NCI-H2029 (cell line): ENCODE data around the gene RGMA.

Experiments used
- DNase-seq: peaks from one replicate; lab custom pipeline; 2025; lab: John Stamatoyannopoulos, UW

RGMA gene, protein sequence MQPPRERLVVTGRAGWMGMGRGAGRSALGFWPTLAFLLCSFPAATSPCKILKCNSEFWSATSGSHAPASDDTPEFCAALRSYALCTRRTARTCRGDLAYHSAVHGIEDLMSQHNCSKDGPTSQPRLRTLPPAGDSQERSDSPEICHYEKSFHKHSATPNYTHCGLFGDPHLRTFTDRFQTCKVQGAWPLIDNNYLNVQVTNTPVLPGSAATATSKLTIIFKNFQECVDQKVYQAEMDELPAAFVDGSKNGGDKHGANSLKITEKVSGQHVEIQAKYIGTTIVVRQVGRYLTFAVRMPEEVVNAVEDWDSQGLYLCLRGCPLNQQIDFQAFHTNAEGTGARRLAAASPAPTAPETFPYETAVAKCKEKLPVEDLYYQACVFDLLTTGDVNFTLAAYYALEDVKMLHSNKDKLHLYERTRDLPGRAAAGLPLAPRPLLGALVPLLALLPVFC

DNA sequence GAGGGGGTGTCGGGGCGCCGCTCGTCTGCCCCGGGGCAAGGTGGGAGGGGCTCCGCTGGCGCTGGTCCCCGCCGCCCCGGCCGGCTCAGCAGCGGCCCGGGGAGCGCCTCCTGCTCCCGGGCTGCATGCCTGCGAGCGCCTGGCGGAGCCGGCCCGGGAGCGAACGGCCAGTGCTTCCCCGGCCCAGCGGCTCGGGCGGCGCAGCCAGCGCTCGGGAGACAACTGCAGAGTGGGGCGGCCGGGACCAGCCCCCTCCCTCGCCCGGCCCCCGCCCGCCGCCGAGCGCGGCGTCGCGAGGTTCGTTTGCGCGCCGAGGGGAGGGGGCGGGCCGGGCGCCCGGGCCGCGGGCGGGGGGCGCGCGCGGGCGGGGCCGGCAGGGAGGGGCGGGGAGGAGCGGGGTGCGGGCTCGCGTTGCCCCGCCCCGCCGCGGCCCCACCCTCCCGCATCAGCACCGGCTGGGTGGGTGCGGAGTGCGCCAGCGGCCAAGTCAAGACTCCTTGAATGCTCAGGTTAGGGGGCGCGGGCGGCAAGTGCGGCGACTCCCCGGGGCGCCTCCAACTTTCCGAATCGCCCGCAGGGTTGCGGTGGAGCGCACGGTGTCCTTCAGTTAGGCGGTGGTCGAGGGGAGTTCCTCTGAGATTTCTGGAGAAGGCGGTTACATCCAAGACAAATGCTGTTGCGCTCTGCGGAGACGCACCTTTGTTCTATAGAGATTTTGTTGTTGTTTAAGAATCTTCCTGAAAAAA lies at the start of gene RGMA:
TSS of gene RGMA (minus strand) at position 231 of the 746 bp plus-strand sequence. CDS start 279 bp downstream, outside the sequence.
- DNase-seq = no peak

DNA sequence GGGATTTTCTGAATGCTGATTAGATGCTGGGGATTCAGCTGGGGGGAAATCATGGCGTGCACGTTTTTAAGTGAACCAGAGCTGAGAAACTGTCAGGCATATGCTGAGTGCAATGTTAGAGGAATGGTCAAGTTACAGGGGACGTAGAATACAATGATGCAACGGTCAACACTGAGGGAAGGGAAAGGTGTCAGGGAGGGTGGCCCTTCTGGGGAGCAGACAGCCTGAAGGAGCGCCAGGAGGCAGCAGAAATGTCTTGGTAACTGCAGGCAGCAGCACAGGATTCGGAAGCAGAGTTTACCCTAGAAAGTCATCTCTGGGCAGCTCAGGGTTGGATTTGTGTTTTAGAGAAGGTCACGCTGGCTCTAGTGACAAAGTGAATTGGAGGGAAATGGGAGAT lies 47.6 kb upstream of the RGMA start:
- no peak for DNase-seq

DNA sequence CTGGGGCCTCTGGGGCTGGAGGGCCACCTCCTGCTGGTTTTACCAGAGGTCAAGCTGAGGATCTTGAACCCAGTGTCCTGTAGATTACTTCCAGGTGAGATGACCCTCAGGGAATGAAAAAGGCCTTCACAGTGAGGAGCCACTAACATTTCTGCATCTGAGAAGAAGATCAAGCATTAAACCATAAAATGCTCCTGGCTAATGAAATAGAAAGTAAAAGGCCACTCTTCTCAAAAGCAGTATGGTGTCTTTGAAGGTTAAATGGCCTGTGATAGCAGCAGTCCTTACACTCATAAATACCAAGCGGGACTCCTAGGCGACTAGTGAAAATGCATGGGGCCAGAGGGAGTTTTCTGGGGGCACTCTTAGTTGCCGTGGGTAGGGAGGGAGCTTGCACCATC lies 47.0 kb upstream of the RGMA start:
- DNase-seq = no peak

DNA sequence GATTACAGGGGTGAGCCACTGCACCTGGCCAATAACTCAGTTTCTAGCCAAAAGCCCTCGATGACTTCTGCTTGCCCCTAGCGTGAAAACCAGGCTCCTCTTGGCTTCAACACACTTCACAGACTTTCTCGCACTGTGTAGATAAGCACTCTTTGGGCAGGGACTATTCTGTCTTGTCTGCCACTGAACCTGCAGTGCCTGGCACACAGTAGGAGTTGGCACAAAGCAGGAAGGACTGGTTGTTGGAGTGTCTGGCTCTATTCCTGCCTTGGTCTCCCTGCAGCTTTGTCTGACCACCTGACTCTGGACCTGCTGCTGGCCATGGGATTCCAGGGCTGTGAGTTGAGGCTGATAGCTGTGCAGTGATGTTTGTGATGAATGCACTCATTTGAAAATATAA lies 46.4 kb upstream of the RGMA start:
- no peak for DNase-seq

DNA sequence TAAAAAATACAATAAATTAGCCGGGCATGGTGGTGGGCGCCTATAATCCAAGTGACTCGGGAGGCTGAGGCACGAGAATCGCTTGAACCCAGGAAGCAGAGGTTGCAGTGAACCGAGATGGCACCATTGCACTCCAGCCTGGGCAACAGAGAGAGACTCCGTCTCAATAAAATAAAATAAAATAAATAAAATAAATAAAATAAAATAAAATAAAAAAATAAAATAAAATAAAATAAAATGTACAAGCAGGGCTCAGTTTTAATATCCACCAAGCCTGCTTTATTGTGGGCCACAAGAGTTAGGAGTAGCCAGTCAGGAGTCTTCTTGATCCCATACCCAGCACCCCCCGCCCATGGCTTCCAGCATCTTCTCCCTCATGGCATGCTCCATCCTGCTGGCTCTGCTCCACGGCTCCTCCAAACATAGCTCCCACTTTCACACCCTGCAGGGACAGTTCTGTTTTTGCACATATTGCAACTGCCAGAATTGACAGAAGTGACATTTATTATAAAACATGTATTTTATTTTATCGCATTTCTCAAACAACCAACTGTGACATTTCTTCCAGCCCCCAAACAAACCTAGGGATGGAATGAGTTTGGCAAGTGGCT lies 42.6 kb upstream of the RGMA start:
- no peak for DNase-seq

DNA sequence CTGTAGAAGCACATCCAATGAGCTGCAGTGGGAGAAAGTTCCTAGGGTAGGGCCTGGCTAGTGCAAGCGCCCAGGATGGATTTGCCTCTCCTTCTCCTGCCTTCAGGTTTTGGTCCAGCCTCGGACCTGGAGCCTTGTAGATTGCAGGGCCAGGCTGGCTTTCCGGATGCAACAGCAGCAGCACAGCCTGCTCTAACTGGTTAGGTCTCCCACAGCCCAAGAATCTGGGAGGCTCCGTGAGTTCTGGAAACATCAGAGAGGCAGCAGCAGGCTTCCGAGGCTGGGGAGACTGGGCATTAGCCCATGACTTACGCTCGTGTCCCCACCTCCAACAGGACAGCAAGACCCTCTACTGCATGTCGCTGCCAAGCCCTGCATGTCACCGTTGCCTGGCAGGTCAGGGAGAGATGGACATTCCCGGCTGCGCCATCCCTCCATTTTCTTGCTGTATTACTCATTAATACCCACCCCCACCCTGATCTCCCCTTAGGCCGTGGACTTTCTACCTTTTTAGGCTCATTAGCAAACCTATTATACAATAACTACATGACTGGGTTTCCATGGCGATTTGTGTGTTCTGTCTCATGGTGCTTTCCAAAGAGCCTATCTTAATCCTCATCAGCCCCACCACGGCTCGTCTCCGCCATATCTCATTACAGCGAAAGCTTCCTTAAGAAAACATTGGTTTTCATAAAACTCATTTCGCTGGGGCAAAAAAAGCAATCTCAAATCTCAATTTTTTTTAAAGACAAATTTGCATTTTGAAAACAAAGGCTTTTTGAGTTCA lies 40.9 kb upstream of the RGMA start:
- no peak for DNase-seq

DNA sequence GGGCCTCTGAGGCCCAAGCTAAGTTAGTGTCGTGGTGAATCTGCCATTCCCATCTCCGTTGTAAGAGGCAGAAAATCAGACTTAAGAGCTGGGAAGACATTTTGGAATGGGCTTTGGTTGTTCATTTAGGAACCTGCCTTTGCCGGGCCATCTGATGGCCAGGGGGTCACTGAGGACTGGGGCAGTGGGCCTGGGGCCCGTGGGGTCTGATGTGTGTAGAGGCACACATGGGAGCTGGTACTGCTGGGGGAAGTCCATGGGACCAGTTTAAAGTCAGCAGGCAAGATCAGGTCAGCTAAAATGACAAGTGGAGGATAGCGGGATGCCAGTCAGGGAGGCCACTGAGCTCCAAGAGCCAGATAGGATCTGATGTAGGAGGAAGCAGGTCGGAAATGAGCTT lies 38.3 kb upstream of the RGMA start:
- DNase-seq = no peak

DNA sequence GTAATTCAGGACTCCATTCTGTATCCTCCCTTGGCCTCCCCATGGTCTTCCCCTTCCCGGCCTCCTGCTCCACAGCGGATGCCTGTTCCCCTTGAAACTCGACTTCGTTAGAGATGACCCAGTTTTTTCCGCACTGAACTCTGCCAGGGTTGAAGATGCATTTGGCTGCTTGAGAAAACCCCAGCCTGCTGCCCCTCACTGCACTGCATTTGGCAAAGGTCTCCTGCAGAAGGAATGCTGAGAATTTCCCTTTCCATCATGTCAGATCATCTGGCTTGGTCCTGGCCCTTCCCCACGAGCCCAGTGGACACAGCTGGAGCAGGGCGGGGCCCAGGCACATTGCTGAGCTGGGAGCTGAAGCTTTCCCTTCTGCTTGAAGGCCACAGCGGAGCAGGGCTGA lies 37.6 kb upstream of the RGMA start:
- DNase-seq = no peak

DNA sequence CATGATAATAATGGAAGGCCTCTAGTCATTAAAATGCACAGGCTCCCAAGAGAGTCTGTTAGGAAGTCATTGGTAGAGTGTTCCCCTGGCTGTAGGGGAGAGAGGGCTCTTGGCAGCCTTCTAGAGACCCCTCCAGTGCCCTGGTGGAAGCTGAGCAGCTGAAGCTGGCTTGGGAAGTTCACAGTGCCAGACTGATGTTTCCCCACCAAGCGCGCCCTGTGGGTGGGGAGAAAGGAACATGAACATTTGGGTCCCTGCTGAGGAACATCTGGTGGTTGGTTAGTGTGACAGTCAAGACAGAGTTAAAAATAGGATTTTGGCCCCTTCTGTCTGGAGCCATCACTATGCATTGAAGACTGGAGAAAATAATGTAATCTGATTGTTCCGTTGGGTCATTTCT lies 37.1 kb upstream of the RGMA start:
- no peak for DNase-seq

DNA sequence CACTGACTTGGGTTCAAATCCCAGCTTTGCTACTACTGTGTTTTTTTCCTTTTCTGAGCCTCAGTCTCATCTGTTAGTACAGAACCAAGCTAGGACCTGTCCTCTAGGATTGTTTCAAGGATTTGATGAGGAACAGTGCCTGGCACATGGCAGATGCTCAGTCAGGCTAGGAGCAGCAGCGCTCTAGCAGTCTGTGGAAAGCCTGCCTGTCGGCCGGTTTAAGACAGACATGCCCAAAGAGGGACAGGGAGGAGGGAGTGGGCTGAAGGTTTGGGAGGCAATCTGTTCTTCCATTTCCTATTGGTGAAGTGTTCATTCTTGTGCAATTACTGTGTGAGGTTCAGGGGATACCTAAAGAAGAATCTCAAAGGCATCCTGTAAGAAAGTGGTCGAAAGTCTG lies 35.1 kb upstream of the RGMA start:
- no peak for DNase-seq

DNA sequence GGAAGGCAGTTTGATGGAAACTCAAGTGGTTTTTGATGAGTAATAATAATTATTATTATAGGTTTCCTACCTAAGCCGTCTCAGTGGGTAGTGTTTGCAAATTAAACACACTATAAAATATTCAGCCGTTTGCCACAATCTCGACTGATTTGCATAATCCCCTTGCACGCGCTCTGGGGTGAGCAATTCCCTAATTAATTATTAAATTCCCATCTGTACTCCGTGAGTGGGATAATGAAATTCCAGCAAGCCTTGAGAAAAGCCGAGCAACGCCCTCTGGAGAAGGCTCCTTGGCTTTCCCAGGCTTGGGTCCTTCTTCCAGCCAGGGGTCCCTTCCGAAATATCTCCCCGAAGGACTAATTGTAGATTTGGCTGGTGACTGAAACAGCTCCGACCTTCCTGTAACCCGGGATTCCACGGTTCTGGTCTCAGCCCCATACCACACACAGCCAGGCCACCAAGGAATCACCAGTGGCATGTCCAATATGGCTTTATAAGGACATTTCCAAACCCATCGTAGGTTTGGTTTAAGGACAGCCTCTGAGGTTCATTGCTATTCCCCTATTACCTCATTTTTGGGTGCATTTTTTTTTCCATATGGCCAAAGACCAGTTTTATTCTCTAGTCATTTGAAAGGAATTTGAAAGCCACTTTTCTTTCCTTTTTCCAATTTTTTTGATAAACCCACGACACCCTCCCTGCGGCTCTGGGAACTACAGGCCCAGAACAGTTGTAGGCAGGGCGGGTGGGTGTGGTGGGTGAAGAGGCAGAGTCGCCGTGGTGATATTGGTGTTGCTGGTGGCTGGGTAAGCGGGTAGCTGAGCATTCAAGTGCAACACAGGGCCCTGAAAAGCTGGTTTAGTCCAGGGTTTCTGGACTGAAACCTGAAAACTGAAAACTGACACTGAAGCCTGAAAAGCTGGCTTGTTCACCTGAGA lies 33.2 kb upstream of the RGMA start:
- no peak for DNase-seq

DNA sequence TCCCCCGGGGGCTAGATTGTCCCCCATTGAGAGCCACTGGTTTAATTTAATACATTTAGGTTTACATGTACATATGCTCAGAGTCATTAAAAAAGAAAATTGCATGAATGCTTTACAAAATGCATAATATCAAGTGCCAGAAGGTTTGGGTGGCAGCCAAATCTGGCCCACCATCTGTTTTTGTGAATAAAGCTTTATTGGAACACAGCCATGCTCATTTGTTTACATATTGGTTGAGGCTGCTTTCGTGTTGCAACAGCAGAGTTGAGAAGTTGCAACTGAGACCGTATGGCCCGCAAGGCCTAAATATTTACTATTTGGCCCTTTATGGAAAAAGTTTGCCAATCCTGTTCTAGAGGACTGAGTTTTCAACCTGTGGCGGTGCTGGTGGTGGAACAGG lies 32.1 kb upstream of the RGMA start:
- DNase-seq = no peak

DNA sequence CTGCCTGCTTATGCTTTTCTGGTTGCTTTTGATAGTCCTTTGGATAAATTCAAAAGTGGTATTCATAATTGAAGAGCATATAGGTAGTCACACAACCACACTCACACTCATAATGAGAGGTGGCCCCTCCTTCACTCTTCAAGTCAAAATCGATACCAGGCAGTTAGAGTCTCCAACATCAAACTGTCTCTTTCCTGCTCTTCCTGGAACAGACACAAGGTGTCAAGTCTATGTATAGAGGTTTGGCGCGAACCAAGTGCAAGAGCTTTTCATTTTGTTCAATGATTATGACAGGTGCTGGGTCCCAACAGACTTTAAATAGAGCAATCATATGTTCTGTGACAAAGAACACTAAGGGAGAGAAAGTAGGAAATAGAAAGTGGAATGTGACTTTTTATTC lies 29.9 kb upstream of the RGMA start:
- DNase-seq = no peak

DNA sequence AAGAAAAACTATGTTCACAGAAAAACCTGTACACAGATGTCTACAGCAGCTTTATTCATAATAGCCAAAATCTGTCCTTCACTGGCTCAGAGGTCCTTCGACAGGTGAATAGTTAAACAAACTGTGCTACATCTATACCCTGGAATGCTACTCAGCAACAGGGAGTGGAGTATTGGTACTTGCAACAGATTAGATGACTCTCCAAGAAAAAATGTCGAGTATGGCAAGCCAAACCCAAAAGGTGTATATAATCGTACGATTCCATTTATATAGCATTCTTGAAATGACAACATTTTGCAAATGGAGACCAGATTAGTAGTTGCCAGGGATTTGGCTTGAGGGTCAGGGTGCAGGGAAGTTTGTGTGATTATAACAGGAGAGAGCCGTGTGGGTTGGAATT lies 22.4 kb upstream of the RGMA start:
- no peak for DNase-seq

DNA sequence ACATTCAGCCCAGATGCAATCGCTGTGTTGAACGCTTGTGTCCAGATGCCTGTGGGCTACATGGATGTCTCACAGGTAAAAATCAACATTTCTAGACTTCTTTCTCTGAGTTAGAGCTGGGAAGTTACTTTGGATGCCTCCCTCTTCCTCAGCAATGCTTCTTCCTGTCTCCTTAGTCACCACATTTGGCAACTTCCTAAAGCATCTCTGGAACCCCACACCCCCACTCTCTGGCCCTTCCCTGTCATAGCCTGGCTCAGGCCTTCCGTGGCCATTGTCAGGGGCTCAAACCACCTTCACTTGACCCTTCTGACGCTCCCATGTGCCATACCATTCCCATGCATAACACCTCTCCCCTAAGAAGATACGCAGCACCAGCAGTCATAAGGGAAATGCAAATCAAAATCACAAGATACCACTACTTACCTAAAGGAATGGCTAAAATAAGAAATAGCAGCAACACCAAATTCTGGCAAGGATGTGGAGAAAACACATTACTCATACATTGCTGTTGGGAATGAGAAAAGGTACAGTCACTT lies 21.6 kb upstream of the RGMA start:
- no peak for DNase-seq

DNA sequence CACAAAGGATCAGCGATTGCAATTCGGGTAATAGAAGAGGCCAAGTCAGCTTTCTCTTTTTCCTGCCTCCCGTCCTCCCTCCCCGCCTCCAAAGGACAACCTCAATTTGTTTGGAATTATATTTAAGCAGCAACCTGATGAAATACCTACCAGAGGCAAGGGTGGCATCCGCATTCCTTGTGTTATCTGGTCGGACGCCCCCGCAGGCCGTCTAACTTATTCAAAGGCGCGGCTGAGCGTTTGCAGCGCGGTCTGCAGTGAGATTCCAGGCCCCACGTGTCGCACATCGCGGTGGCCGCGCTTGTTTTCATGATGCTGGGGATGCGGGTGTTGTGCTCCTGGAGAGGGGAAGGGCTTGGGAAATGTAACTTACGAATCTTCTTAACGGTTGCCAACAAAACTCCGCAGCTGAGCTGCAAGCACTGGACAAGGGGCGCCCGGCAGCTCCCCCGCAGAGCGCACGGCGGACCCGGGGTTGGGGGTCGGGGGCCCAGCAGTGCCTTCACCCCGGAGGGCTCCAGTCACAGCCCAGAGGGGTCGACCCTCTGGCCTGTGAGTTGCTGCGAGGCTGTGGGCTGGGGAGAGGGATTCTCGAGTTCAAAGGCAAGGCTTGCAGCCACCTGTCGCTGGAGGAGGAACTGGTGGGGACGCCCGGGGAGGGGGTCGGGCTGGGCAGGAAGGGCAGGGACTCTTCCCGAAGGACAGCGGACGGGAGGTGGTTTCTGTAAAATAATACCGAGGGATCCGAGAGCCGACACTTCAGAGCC lies 20.5 kb upstream of the RGMA start:
- DNase-seq = no peak

DNA sequence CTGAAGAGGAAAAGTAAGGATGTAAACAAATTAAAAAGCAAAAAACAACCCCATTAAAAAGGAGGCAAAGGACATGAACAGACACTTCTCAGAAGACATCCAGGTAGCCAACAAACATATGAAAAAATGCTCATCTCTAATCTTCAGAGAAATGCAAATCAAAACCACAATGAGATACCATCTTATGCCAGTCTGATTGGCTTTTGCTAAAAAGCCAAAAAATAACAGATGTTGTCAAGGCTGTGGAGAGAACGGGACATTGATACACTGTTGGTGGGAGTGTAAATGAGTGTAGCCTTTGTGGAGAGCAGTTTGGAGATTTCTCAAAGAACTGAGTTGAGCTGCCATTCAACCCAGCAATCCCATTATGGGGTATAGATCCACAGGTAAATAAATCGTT lies 18.6 kb upstream of the RGMA start:
- no peak for DNase-seq

DNA sequence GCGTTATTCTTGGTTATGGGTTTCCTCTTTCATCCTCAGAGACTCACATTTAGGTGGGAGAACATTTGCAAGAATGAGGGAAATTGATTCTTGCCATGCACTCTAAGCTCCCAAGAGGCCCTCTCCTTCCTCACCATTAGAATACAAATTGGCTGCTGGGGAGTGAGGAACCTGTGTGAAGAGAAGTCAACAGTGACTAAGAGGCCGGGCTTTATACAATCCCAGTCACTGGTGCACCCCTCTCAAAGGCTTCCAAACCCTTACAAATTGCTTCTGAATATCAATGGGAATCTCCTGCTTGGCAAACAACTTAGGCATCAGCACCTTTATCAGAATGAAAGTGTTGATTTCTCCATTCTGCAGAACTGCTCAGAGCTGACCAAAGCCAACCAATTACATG lies 16.5 kb upstream of the RGMA start:
- DNase-seq = no peak

DNA sequence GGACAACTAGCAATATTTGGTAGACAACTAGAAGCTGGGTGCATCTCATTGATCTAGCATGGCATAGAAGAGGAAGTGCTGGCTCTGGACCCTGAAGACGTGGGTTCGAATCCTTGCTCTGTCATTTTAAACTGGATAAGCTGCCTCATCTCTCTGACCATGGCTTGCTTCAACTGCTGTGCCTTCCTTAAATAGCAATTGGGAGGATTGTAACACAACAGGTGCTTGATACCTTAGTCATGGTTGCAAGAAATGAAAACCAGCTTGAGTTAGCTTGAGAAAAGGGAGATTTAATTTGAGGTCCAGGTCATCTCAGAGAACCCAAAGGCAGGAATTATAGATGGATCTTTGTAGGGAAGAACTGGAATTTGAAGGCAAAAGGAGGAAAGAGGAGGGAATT lies 14.8 kb upstream of the RGMA start:
- DNase-seq = no peak

DNA sequence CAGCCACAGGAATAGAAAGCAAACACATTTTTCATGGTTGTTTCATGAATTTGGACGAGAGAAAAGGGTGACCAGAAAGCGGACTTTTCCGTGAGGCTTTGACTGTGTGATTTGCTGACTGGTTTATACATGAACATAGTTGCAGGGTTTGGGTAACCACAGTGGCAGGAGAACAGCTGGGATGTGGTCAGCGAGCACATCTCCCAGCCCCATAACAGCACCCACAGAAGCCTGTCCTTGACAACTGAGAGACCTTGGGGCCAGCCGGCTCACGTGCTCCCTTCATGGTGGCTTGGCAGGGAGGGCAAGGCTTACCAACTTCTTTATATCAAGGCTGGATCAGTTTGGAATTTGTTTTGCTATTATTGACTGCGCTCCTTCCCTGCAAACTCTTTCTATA lies 13.2 kb upstream of the RGMA start:
- no peak for DNase-seq
